WTC11 (cell line): ENCODE measurements around the gene KRTAP10-3. TPM values are rescaled to one million over a fixed set of nuclear protein-coding genes. Genes with fewer than 3 reads are reported as not detected.

Experiments
- ATAC-seq: fragments of 200-7000 bp; cut with Tn5 transposase; 2 replicates; pipeline ENCODE4 v1.10.0; 2021; ENCODE audit warnings: mild to moderate bottlenecking, moderate library complexity
- CTCF ChIA-PET: fragments of 300-600 bp; sonication (Branson Sonifier 250); formaldehyde crosslinking; loops from one replicate; lab custom pipeline; 2021; ENCODE audit warnings: antibody characterized with exemption; lab: Charles Lee
- POLR2A ChIA-PET: fragments of 350-600 bp; sonication (Branson Sonifier 250); formaldehyde crosslinking; loops from one replicate; lab custom pipeline; 2021; ENCODE audit warnings: antibody characterized with exemption; lab: Charles Lee
- DNase-seq: peaks from one replicate; pipeline ENCODE4 v3.0.0; 2021; ENCODE audit warnings: low spot score
- H3K27ac Mint-ChIP-seq: 2 replicates; pipeline ENCODE4 v1.8.0; 2021; ENCODE audit warnings: mixed read lengths
- H3K27me3 Mint-ChIP-seq: 2 replicates; pipeline ENCODE4 v1.8.0; 2021; ENCODE audit warnings: low read depth, mild to moderate bottlenecking, moderate library complexity, mixed read lengths
- H3K36me3 Mint-ChIP-seq: 2 replicates; pipeline ENCODE4 v1.8.0; 2021; ENCODE audit warnings: mixed read lengths
- H3K4me1 Mint-ChIP-seq: 2 replicates; pipeline ENCODE4 v1.8.0; 2022; ENCODE audit warnings: mixed read lengths
- H3K4me3 Mint-ChIP-seq: 2 replicates; pipeline ENCODE4 v1.8.0; 2021; ENCODE audit warnings: mild to moderate bottlenecking, moderate library complexity, mixed read lengths
- H3K9me3 Mint-ChIP-seq: 2 replicates; pipeline ENCODE4 v1.8.0; 2021; ENCODE audit warnings: mixed read lengths
- ARID4B ChIP-seq: sonication (generic); formaldehyde crosslinking; IDR thresholded peaks from 2 replicates; pipeline ENCODE4 v1.8.0; 2023; ENCODE audit warnings: missing genetic modification reagents, mild to moderate bottlenecking, borderline replicate concordance
- ATF1 ChIP-seq: sonication (generic); formaldehyde crosslinking; IDR thresholded peaks from 2 replicates; pipeline ENCODE4 v1.8.1; 2023; ENCODE audit warnings: mild to moderate bottlenecking, moderate library complexity, missing genetic modification reagents
- CREB1 ChIP-seq: sonication (generic); formaldehyde crosslinking; IDR thresholded peaks from 2 replicates; pipeline ENCODE4 v1.8.0; 2023; ENCODE audit warnings: mild to moderate bottlenecking, missing genetic modification reagents
- E2F1 ChIP-seq: sonication (generic); formaldehyde crosslinking; IDR thresholded peaks from 2 replicates; pipeline ENCODE4 v1.8.0; 2022; ENCODE audit warnings: mild to moderate bottlenecking, missing genetic modification reagents
- ELF4 ChIP-seq: sonication (generic); formaldehyde crosslinking; IDR thresholded peaks from 2 replicates; pipeline ENCODE4 v1.8.1; 2022; ENCODE audit warnings: low read depth, mild to moderate bottlenecking, moderate library complexity, missing genetic modification reagents
- EMX1 ChIP-seq: fragments of 250-450 bp; sonication (Bioruptor Pico); IDR thresholded peaks from 2 replicates; pipeline ENCODE4 v1.8.0; 2021; ENCODE audit warnings: mild to moderate bottlenecking
- FOXK1 ChIP-seq: sonication (generic); formaldehyde crosslinking; IDR thresholded peaks from 2 replicates; pipeline ENCODE4 v1.8.0; 2022; ENCODE audit warnings: mild to moderate bottlenecking, moderate library complexity, missing genetic modification reagents
- NFE2L1 ChIP-seq: sonication (generic); formaldehyde crosslinking; IDR thresholded peaks from 2 replicates; pipeline ENCODE4 v1.8.1; 2023; ENCODE audit warnings: missing genetic modification reagents
- SOX15 ChIP-seq: fragments of 250-450 bp; sonication (Bioruptor Pico); IDR thresholded peaks from 2 replicates; pipeline ENCODE4 v1.9.0; 2021; ENCODE audit warnings: mild to moderate bottlenecking
- TP53 ChIP-seq: sonication (generic); formaldehyde crosslinking; IDR thresholded peaks from 2 replicates; pipeline ENCODE4 v1.8.1; 2023; ENCODE audit warnings: mild to moderate bottlenecking, missing genetic modification reagents
- ZNF138 ChIP-seq: sonication (generic); formaldehyde crosslinking; conservative IDR thresholded peaks from 2 replicates; pipeline ENCODE4 v1.8.1; 2022; ENCODE audit warnings: mild to moderate bottlenecking, moderate library complexity, missing genetic modification reagents
- ZNF263 ChIP-seq: sonication (generic); formaldehyde crosslinking; IDR thresholded peaks from 2 replicates; pipeline ENCODE4 v1.8.1; 2022; ENCODE audit warnings: low read depth, mild to moderate bottlenecking, moderate library complexity, missing genetic modification reagents
- ZNF317 ChIP-seq: sonication (generic); formaldehyde crosslinking; IDR thresholded peaks from 2 replicates; pipeline ENCODE4 v1.8.1; 2023; ENCODE audit warnings: low read depth, mild to moderate bottlenecking, moderate library complexity, missing genetic modification reagents, borderline replicate concordance
- ZNF396 ChIP-seq: fragments of 250-450 bp; sonication (Bioruptor Pico); IDR thresholded peaks from 2 replicates; pipeline ENCODE4 v1.8.0; 2021; ENCODE audit warnings: mild to moderate bottlenecking, moderate library complexity, borderline replicate concordance
- total RNA-seq: library from RNA; stranded (reverse); gene quantifications from 3 replicates; pipeline ENCODE4 v1.2.3, GENCODE V29; 2021
- TF ChIP-seq, protein P1 (sequence below): sonication (generic); formaldehyde crosslinking; IDR thresholded peaks from 2 replicates; pipeline ENCODE4 v1.8.0; 2022; ENCODE audit warnings: mild to moderate bottlenecking, missing genetic modification reagents
- TF ChIP-seq, protein P2 (sequence below): sonication (generic); formaldehyde crosslinking; IDR thresholded peaks from 2 replicates; pipeline ENCODE4 v1.8.1; 2023; ENCODE audit warnings: mild to moderate bottlenecking, missing genetic modification reagents
- TF ChIP-seq, protein P3 (sequence below): sonication (generic); formaldehyde crosslinking; IDR thresholded peaks from 2 replicates; pipeline ENCODE4 v1.8.1; 2022; ENCODE audit warnings: missing genetic modification reagents, borderline replicate concordance

The KRTAP10-3 gene
- total RNA-seq, 1 experiment from 2014 or later = not detected

DNA sequence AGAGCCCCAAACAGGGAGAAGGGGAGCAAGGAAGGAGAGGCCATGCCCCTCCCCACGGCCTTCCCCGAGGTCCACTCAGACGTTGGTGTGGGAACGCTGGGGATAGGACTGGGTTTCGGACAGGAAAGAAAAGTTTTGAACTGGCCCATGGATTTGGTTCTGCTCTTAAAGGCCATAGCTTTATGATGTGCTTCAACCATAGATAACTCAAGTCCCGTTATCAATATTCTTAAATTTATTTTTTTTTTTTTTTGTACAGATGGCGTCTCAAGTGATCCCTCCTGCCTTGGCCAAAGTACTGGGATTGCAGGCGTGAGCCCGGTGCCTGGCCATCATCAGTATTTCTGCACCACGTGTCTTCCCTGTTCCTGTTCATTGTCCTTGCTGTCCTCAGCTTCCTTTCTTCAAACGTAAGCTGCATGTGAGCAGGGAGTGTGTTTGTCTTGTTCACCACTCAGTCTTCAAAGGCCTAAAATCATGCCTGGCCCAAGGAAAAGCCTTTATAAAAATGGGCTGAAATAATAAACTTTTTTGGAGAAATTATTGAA lies 17.8 kb downstream of the KRTAP10-3 start:
- no peak for TF ChIP-seq NFE2L1
- TF ChIP-seq ATF1 (CRISPR knock-in tag) = no peak
- TF ChIP-seq FOXK1 (CRISPR knock-in tag) = no peak
- TF ChIP-seq E2F1 (CRISPR knock-in tag) = no peak
- TF ChIP-seq CREB1 (CRISPR knock-in tag) = no peak
- Mint-ChIP-seq H3K27ac (no peak overlapping the region), H3K27me3 (no peaks in the 10 kb centered on the region), H3K4me3 (no peak overlapping the region), H3K36me3 (no peaks in the 10 kb centered on the region), H3K4me1 (0 out of 2 replicates have a peak, but pooled peaks cover 6% of the 10 kb centered on the region), H3K9me3 (peaks cover 5% of the 10 kb centered on the region; the same call in 1 of the 2 replicates)
- DNase-seq (no peak), ATAC-seq (no peak)
- CTCF ChIA-PET = interaction anchor here (1.3 kb wide), 1 partner anchor 9 kb away, joined by 4 read pairs; no protein-coding TSS in a partner anchor
- POLR2A ChIA-PET = no interaction called here

DNA sequence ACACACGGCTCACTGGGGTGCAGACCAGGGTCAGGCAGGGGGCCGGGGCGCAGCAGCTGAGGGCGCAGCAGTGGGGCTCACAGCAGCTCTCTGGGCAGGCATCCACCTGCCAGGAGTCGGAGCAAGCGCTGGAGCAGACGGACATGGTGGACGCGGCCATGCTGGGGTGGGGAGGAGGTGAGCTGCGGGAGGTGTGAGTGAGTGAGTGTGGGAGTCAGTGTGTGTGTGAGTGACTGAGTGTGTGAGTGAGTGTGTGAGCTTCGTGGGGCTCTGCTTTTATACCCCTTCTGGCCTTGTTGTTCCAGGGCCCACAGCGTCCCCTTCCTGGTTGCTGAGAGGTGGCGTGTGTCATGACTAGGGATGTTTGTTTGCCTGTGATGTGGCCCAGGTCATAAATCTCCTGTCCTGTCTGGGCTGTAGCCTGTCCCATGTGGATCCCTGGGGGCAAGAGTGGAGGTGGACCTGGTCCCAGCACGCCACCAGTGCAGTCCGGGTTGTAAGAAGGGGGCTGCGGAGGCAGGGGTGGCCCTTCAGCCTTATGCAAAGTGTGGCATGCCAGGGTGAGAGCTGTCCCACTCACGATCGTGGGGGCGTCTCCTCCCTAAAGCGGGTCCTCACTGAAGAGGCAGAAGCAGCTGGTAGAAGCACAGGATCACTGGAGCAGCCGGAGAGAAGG lies 18.5 kb downstream of the KRTAP10-3 start, which contains the start of gene KRTAP10-1:
KRTAP10-1 (minus strand) TSS at position 205 of the 676 bp plus-strand sequence; CDS start at position 160, 45 bp downstream.
- no peak for ATAC-seq

DNA sequence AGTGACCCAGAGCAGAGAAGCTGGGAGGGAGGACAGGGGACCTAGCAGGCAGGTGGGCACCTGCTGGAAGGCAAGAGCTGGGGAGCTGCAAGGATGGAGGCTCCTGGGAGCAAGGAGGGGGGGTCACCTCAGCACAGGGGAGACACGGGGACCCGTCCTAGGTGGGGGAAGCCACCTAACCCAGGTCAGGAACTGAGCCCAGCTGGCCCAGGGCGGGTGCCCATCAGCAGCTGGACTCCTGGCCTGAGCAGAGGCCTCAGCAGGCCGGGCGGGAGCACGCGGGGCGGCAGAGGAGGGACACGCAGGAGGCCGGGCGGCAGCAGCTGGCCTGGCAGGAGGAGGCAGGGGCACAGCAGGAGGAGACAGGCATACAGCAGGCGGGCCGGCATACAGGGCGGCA lies 19.5 kb downstream of the KRTAP10-3 start:
- H3K36me3 Mint-ChIP-seq = 0 out of 2 replicates have a peak, but pooled peaks cover 2% of the 10 kb centered on the region
- 0 out of 2 replicates have a peak, but pooled peaks cover 6% of the 10 kb centered on the region for H3K4me1 Mint-ChIP-seq
- no peak overlapping the region for H3K4me3 Mint-ChIP-seq
- no peaks in the 10 kb centered on the region for H3K27me3 Mint-ChIP-seq
- no peak overlapping the region for H3K27ac Mint-ChIP-seq
- POLR2A ChIA-PET = no interaction called here
- CTCF ChIA-PET = no interaction called here
- DNase-seq (no peak), ATAC-seq (no peak)
- peaks cover 7% of the 10 kb centered on the region for H3K9me3 Mint-ChIP-seq
- TF ChIP-seq CREB1 (CRISPR knock-in tag) (no peak), EMX1 (no peak), ZNF396 (CRISPR knock-in tag) (no peak), ZNF317 (CRISPR knock-in tag) (no peak), ZNF138 (no peak), ZNF263 (CRISPR knock-in tag) (no peak), FOXK1 (CRISPR knock-in tag) (no peak), ARID4B (CRISPR knock-in tag) (no peak), SOX15 (CRISPR knock-in tag) (no peak)
- TF ChIP-seq, protein P1, sequence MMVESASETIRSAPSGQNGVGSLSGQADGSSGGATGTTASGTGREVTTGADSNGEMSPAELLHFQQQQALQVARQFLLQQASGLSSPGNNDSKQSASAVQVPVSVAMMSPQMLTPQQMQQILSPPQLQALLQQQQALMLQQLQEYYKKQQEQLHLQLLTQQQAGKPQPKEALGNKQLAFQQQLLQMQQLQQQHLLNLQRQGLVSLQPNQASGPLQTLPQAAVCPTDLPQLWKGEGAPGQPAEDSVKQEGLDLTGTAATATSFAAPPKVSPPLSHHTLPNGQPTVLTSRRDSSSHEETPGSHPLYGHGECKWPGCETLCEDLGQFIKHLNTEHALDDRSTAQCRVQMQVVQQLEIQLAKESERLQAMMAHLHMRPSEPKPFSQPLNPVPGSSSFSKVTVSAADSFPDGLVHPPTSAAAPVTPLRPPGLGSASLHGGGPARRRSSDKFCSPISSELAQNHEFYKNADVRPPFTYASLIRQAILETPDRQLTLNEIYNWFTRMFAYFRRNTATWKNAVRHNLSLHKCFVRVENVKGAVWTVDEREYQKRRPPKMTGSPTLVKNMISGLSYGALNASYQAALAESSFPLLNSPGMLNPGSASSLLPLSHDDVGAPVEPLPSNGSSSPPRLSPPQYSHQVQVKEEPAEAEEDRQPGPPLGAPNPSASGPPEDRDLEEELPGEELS (CRISPR knock-in tag) = no peak
- TF ChIP-seq, protein P2, sequence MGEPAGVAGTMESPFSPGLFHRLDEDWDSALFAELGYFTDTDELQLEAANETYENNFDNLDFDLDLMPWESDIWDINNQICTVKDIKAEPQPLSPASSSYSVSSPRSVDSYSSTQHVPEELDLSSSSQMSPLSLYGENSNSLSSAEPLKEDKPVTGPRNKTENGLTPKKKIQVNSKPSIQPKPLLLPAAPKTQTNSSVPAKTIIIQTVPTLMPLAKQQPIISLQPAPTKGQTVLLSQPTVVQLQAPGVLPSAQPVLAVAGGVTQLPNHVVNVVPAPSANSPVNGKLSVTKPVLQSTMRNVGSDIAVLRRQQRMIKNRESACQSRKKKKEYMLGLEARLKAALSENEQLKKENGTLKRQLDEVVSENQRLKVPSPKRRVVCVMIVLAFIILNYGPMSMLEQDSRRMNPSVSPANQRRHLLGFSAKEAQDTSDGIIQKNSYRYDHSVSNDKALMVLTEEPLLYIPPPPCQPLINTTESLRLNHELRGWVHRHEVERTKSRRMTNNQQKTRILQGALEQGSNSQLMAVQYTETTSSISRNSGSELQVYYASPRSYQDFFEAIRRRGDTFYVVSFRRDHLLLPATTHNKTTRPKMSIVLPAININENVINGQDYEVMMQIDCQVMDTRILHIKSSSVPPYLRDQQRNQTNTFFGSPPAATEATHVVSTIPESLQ = no peak
- TF ChIP-seq, protein P3, sequence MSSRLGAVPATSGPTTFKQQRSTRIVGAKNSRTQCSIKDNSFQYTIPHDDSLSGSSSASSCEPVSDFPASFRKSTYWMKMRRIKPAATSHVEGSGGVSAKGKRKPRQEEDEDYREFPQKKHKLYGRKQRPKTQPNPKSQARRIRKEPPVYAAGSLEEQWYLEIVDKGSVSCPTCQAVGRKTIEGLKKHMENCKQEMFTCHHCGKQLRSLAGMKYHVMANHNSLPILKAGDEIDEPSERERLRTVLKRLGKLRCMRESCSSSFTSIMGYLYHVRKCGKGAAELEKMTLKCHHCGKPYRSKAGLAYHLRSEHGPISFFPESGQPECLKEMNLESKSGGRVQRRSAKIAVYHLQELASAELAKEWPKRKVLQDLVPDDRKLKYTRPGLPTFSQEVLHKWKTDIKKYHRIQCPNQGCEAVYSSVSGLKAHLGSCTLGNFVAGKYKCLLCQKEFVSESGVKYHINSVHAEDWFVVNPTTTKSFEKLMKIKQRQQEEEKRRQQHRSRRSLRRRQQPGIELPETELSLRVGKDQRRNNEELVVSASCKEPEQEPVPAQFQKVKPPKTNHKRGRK = no peak

More for the DNA sequence above, 18.5 kb downstream of the KRTAP10-3 start, which contains the start of gene KRTAP10-1:
- no peaks in the 10 kb centered on the region for H3K27me3 Mint-ChIP-seq
- TF ChIP-seq ELF4 (CRISPR knock-in tag) (no peak), TP53 (no peak)
- H3K27ac Mint-ChIP-seq = 0 out of 2 replicates have a peak within 1 kb of the TSS, but pooled peaks have one; percentile 29
- H3K36me3 Mint-ChIP-seq = no peaks in the 10 kb centered on the region
- no peaks in the 10 kb centered on the region for H3K9me3 Mint-ChIP-seq
- H3K4me3 Mint-ChIP-seq = no peak within 1 kb of the TSS
- ChIA-PET CTCF (no interaction called here), POLR2A (no interaction called here)
- 0 out of 2 replicates have a peak, but pooled peaks cover 6% of the 10 kb centered on the region for H3K4me1 Mint-ChIP-seq
- no peak for DNase-seq
